ENCODE results near the gene PRPF19.

DNA sequence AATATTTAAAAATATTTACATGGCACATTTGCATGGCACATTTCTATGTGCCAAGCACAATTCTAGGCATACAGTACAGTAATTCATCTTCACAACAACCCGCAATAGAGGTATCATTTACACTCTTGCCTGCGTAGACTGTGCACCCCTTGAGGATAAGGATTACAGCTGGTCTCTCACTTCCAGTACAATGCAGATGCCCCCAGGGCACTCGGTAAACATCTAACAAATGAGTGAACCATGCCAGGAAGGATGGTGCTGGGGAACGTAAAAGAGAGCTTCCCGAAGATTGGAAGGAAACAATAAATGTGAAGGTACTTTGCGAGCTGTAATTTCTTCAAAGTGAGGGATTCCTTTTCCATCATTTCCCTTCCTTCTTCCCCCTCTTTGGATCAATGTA is 1.3 kb downstream of the PRPF19 start:
- TF ChIP-seq, protein P1, sequence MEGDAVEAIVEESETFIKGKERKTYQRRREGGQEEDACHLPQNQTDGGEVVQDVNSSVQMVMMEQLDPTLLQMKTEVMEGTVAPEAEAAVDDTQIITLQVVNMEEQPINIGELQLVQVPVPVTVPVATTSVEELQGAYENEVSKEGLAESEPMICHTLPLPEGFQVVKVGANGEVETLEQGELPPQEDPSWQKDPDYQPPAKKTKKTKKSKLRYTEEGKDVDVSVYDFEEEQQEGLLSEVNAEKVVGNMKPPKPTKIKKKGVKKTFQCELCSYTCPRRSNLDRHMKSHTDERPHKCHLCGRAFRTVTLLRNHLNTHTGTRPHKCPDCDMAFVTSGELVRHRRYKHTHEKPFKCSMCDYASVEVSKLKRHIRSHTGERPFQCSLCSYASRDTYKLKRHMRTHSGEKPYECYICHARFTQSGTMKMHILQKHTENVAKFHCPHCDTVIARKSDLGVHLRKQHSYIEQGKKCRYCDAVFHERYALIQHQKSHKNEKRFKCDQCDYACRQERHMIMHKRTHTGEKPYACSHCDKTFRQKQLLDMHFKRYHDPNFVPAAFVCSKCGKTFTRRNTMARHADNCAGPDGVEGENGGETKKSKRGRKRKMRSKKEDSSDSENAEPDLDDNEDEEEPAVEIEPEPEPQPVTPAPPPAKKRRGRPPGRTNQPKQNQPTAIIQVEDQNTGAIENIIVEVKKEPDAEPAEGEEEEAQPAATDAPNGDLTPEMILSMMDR (conservative IDR thresholded peaks at IDR 0.05 in 1 of 2, IDR thresholded peaks at IDR 0.05 in 1 of 2; ENCODE audit: low read depth in 1 of 2, low read length in 2 of 2): no peak
- TF ChIP-seq EZH2 (IDR thresholded peaks at IDR 0.05; ENCODE audit: low read length, missing control alignments): no peak

Data from fibroblast of lung (primary cell).